H1 (cell line): Measurements from ENCODE around the gene ATP8B3. TPM values are rescaled to one million over a fixed set of nuclear protein-coding genes. Genes with fewer than 3 reads are reported as not detected.

ENCODE experiments used
- CBX8 ChIP-seq: fragments of 300-800, 300-1000 bp; sonication (generic); IDR thresholded peaks from 2 replicates; pipeline ENCODE4 v1.7.1; 2016; ENCODE audit warnings: low read depth, low read length, borderline replicate concordance
- CTBP2 ChIP-seq: IDR thresholded peaks from 2 replicates; pipeline ENCODE4 v1.7.0; 2011; ENCODE audit warnings: borderline replicate concordance, mild to moderate bottlenecking, moderate library complexity, mixed read lengths, low read length; ENCODE audit not compliant: insufficient read depth, insufficient read length
- EGR1 ChIP-seq: IDR thresholded peaks from 2 replicates; pipeline ENCODE4 v1.6.1; 2011; ENCODE audit warnings: low read depth, low read length, borderline replicate concordance
- EZH2 ChIP-seq: fragments of 200-600 bp; sonication (generic); IDR thresholded peaks from 2 replicates; pipeline ENCODE4 v1.7.1; 2012; ENCODE audit warnings: low read depth, mild to moderate bottlenecking, moderate library complexity, low read length, inconsistent platforms; ENCODE audit not compliant: severe bottlenecking
- RAD21 ChIP-seq, 2 experiments: IDR thresholded peaks in 1 of 2; conservative IDR thresholded peaks in 1 of 2; 2 replicates each; pipeline ENCODE4 v1.6.1; 2011; ENCODE audit warnings: low read depth in 2 of 2, low read length in 2 of 2, improper control_type of control experiment in 1 of 2, inconsistent platforms in 1 of 2, mild to moderate bottlenecking in 1 of 2, moderate library complexity in 1 of 2
- YY1 ChIP-seq: IDR thresholded peaks from 2 replicates; pipeline ENCODE4 v1.6.1; 2011; ENCODE audit warnings: low read depth, mild to moderate bottlenecking, low read length
- polyA plus RNA-seq, 7 experiments: library from polyadenylated mRNA; depleted of rRNA in 3 of 7; stranded (reverse) in 5 of 7; unstranded in 2 of 7; fragments of >200 nt in 5 of 7; fragments of 200-250 nt in 2 of 7; gene quantifications; 1 replicate in 5 of 7; 2 replicates in 1 of 7; 4 replicates in 1 of 7; pipeline versions ENCODE4 v1.2.1 to v1.2.3, GENCODE V29; 2011 to 2013; ENCODE audit warnings: missing spikeins in 2 of 7, mixed read lengths in 2 of 7
- total RNA-seq: library from RNA; stranded (reverse); fragmentation: NEBNext Ultra II Directional; extraction: Animal tissue kit (Norgen Biotek cat#: 25700); gene quantifications from 2 replicates; pipeline ENCODE4 v1.2.1, GENCODE V29; 2021
- TF ChIP-seq, protein P1 (sequence below): IDR thresholded peaks from 2 replicates; pipeline ENCODE4 v1.6.1; 2012; ENCODE audit warnings: inconsistent platforms
- TF ChIP-seq, protein P2 (sequence below): fragments of 300-600 bp; sonication (generic); IDR thresholded peaks from 2 replicates; pipeline ENCODE4 v1.7.1; 2012; ENCODE audit warnings: low read length, moderate library complexity, mild to moderate bottlenecking, inconsistent platforms; ENCODE audit not compliant: insufficient replicate concordance

ATP8B3 gene
- total and polyA plus RNA-seq, 2 of the 8 experiments (the other 6 are each of a cell fraction or from before 2014, with no cell fraction given), result 4.1 to 9.3 TPM

DNA sequence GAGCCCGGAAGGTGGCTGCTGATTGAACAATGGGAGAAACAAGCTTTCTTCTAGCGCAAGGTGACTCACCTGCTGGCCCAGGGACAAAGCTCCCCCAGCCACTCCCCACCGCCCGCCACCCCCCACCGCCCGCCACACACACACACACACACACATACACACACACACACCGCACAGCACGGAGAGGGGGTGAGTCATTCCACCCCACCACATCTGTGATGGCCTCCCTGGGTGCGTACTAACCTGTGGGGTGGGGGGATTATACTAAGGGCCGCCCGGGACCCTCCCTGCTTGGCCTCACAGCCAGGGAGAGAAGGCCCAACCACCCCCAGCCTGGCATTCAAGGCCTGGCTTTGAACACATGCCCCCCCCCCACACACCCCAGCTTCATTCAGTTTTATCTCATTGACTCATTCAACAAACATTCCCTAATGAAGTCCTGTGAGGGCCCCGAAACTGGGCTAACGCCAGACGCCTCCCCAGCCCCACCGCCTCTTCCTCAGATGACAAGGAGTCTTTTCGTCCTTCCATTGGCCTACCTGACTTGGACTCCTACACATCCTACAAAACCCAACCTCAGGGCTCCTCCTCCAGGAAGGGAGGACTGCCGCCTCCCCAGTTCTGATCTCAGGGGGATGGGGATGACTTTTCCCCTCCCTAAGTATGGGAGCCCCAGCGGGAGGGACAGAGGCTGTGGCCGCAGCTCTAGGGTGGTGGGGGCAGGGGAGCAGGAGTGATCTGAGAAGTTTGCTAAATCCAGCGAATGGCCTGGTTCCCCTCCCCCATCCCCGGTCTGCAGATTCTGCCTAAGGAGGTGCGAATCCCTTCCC, 64.6 kb downstream of the ATP8B3 start (continued):
- no peak for TF ChIP-seq CBX8
- TF ChIP-seq, protein P1, sequence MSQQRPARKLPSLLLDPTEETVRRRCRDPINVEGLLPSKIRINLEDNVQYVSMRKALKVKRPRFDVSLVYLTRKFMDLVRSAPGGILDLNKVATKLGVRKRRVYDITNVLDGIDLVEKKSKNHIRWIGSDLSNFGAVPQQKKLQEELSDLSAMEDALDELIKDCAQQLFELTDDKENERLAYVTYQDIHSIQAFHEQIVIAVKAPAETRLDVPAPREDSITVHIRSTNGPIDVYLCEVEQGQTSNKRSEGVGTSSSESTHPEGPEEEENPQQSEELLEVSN, result no peak
- no peak for TF ChIP-seq RAD21 (IDR thresholded peaks at IDR 0.05 in 1 of 2, conservative IDR thresholded peaks at IDR 0.05 in 1 of 2; ENCODE audit: low read depth in 2 of 2, low read length in 2 of 2)
- TF ChIP-seq, protein P2, sequence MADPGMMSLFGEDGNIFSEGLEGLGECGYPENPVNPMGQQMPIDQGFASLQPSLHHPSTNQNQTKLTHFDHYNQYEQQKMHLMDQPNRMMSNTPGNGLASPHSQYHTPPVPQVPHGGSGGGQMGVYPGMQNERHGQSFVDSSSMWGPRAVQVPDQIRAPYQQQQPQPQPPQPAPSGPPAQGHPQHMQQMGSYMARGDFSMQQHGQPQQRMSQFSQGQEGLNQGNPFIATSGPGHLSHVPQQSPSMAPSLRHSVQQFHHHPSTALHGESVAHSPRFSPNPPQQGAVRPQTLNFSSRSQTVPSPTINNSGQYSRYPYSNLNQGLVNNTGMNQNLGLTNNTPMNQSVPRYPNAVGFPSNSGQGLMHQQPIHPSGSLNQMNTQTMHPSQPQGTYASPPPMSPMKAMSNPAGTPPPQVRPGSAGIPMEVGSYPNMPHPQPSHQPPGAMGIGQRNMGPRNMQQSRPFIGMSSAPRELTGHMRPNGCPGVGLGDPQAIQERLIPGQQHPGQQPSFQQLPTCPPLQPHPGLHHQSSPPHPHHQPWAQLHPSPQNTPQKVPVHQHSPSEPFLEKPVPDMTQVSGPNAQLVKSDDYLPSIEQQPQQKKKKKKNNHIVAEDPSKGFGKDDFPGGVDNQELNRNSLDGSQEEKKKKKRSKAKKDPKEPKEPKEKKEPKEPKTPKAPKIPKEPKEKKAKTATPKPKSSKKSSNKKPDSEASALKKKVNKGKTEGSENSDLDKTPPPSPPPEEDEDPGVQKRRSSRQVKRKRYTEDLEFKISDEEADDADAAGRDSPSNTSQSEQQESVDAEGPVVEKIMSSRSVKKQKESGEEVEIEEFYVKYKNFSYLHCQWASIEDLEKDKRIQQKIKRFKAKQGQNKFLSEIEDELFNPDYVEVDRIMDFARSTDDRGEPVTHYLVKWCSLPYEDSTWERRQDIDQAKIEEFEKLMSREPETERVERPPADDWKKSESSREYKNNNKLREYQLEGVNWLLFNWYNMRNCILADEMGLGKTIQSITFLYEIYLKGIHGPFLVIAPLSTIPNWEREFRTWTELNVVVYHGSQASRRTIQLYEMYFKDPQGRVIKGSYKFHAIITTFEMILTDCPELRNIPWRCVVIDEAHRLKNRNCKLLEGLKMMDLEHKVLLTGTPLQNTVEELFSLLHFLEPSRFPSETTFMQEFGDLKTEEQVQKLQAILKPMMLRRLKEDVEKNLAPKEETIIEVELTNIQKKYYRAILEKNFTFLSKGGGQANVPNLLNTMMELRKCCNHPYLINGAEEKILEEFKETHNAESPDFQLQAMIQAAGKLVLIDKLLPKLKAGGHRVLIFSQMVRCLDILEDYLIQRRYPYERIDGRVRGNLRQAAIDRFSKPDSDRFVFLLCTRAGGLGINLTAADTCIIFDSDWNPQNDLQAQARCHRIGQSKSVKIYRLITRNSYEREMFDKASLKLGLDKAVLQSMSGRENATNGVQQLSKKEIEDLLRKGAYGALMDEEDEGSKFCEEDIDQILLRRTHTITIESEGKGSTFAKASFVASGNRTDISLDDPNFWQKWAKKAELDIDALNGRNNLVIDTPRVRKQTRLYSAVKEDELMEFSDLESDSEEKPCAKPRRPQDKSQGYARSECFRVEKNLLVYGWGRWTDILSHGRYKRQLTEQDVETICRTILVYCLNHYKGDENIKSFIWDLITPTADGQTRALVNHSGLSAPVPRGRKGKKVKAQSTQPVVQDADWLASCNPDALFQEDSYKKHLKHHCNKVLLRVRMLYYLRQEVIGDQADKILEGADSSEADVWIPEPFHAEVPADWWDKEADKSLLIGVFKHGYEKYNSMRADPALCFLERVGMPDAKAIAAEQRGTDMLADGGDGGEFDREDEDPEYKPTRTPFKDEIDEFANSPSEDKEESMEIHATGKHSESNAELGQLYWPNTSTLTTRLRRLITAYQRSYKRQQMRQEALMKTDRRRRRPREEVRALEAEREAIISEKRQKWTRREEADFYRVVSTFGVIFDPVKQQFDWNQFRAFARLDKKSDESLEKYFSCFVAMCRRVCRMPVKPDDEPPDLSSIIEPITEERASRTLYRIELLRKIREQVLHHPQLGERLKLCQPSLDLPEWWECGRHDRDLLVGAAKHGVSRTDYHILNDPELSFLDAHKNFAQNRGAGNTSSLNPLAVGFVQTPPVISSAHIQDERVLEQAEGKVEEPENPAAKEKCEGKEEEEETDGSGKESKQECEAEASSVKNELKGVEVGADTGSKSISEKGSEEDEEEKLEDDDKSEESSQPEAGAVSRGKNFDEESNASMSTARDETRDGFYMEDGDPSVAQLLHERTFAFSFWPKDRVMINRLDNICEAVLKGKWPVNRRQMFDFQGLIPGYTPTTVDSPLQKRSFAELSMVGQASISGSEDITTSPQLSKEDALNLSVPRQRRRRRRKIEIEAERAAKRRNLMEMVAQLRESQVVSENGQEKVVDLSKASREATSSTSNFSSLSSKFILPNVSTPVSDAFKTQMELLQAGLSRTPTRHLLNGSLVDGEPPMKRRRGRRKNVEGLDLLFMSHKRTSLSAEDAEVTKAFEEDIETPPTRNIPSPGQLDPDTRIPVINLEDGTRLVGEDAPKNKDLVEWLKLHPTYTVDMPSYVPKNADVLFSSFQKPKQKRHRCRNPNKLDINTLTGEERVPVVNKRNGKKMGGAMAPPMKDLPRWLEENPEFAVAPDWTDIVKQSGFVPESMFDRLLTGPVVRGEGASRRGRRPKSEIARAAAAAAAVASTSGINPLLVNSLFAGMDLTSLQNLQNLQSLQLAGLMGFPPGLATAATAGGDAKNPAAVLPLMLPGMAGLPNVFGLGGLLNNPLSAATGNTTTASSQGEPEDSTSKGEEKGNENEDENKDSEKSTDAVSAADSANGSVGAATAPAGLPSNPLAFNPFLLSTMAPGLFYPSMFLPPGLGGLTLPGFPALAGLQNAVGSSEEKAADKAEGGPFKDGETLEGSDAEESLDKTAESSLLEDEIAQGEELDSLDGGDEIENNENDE, result no peak
- 0 out of 2 replicates have a peak, but pooled peaks have one; percentile 51 for TF ChIP-seq EGR1
- peak; percentile 59 for TF ChIP-seq YY1
- no peak for TF ChIP-seq EZH2
- TF ChIP-seq CTBP2, result no peak
